Fibroblast of pulmonary artery (primary cell): Measurements from ENCODE around the gene F9.
A peak's percentile ranks its signal among the peaks of the same experiment; 100 is the strongest.

Experiments used
- DNase-seq: peaks from one replicate; pipeline ENCODE4 v3.0.0-alpha.2; 2010; ENCODE audit warnings: low read depth
- H3K4me3 ChIP-seq: replicated peaks from 2 replicates; pipeline ENCODE4 v1.5.1; 2011; ENCODE audit warnings: low read depth, mild to moderate bottlenecking, control low read depth, low read length, moderate library complexity
- CTCF ChIP-seq: IDR thresholded peaks from 2 replicates; pipeline ENCODE4 v1.5.1; 2011; ENCODE audit warnings: mild to moderate bottlenecking, control low read depth, low read length, inconsistent platforms; ENCODE audit errors: missing control alignments

The F9 gene

GRCh38 chrX:139554991-139555675 is 24.6 kb downstream of the F9 start:
- TF ChIP-seq CTCF, result no peak
- DNase-seq, result no peak
- no peak overlapping the region for H3K4me3 ChIP-seq

GRCh38 chrX:139559383-139560042 is 29.0 kb downstream of the F9 start:
- peak; percentile 45 for TF ChIP-seq CTCF
- peak; percentile 55 for DNase-seq

DNA sequence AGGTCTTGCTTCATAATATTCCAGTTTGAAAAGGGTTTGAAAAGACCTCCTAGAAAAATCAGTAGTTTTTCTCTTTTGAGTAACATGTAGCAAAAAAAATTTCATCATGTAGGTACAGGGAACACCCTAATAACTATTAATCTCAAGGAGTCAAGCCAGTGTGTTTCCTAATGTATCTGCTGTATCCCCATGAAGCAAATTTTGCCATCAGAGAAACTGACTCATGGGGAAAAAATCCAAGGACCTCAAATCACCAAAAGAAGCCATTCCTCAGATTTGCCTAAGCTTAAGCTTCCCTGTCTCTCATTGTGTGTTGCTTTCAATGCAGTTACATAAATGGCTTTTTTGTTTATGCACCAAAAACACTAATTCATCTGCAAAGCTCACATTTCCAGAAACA is 29.7 kb downstream of the F9 start:
- DNase-seq, result peak; percentile 2
- no peak for TF ChIP-seq CTCF
- H3K4me3 ChIP-seq, result no peak overlapping the region

More at GRCh38 chrX:139559383-139560042, 29.0 kb downstream of the F9 start:
- H3K4me3 ChIP-seq, result no peak overlapping the region

DNA sequence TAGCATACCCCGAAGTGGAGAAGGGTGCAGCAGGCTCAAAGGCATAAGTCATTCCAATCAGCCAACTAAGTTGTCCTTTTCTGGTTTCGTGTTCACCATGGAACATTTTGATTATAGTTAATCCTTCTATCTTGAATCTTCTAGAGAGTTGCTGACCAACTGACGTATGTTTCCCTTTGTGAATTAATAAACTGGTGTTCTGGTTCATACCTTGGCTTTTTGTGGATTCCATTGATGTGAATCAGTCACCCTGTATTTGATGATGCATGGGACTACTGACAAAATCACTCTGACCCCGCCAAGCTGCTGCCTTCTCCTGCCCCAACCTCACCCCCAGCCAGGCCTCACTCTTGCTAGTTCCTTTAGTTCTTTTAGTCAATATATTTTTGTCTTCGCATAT is 32.7 kb downstream of the F9 start:
- DNase-seq, result no peak
- no peak for TF ChIP-seq CTCF
- no peak overlapping the region for H3K4me3 ChIP-seq

DNA sequence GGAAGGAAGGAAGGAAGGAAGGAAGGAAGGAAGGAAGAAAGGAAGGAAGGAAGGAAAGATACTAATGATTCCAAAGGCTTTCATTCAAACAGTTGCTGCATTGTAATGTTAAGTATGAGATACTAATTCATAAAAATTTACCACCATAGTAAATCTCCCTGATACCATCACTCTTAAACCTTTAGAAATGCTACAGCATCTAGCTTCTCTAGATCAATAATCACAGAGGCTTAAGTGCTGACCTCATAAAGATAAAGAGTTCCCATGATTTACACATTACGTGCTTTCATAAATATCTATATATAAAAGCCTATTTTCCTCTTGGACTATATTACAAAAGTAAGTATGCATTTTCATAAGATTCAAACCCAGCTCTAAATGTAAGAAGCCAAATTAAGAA is 36.4 kb downstream of the F9 start:
- DNase-seq, result no peak
- no peak for TF ChIP-seq CTCF
- no peak overlapping the region for H3K4me3 ChIP-seq

- DNase-seq, result no peak
- no peak overlapping the region for H3K4me3 ChIP-seq
- TF ChIP-seq CTCF, result no peak
Measured at GRCh38 chrX:139581068-139581467, 50.5 kb downstream of the F9 start.

DNA sequence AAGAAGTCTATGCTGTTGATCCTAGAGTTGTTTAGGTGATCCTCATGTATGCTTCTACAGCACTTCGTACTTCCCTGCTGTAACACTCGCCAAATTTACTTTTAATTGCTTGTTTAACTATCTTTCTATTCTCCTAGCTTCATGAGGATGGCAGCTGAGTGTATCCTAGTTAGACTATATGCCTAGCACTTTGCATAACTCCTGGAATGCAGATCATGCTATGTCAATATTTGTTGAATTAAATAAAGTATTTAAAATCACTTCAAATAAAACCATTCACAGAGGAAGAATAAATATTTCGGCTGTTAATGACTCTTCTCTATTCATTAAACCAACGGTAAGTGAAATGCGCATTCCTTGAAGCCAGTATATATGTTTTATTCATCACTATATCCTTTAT is 55.1 kb downstream of the F9 start:
- TF ChIP-seq CTCF, result no peak
- no peak overlapping the region for H3K4me3 ChIP-seq
- DNase-seq, result no peak
